T-helper 22 cell (primary cell): ENCODE data around the gene NPTX1.

ENCODE experiments used
- DNase-seq: peaks from one replicate; pipeline ENCODE4 v3.0.0-alpha.2; 2020; ENCODE audit warnings: low read depth

NPTX1 gene

GRCh38 chr17:80443916-80444643 is 32.3 kb downstream of the NPTX1 start:
- DNase-seq, result no peak

- no peak for DNase-seq
These were observed 32.9 kb downstream of the NPTX1 start for GRCh38 chr17:80443498-80443897.

- DNase-seq, result no peak
These were observed 33.6 kb downstream of the NPTX1 start for GRCh38 chr17:80442764-80443163.

- no peak for DNase-seq
These were observed 34.1 kb downstream of the NPTX1 start for GRCh38 chr17:80442323-80442659.

GRCh38 chr17:80441598-80442322 is 34.6 kb downstream of the NPTX1 start:
- DNase-seq, result no peak

GRCh38 chr17:80441133-80441578 is 35.3 kb downstream of the NPTX1 start:
- DNase-seq, result no peak

- DNase-seq, result no peak
These were observed 36.9 kb downstream of the NPTX1 start for GRCh38 chr17:80439499-80439898.

GRCh38 chr17:80438806-80439205 is 37.6 kb downstream of the NPTX1 start:
- no peak for DNase-seq

GRCh38 chr17:80437532-80437931 is 38.9 kb downstream of the NPTX1 start:
- DNase-seq, result no peak

- no peak for DNase-seq
These were observed 42.3 kb downstream of the NPTX1 start for GRCh38 chr17:80433916-80434666.

GRCh38 chr17:80432961-80433550 is 43.4 kb downstream of the NPTX1 start:
- no peak for DNase-seq

- no peak for DNase-seq
These were observed 44.0 kb downstream of the NPTX1 start for GRCh38 chr17:80432350-80432955.

- no peak for DNase-seq
These were observed 44.9 kb downstream of the NPTX1 start for GRCh38 chr17:80431246-80432195.

GRCh38 chr17:80430446-80431245 is 45.8 kb downstream of the NPTX1 start:
- no peak for DNase-seq

- DNase-seq, result no peak
These were observed 46.8 kb downstream of the NPTX1 start for GRCh38 chr17:80429356-80430275.

- no peak for DNase-seq
These were observed 47.6 kb downstream of the NPTX1 start for GRCh38 chr17:80428796-80429195.

- no peak for DNase-seq
These were observed 48.0 kb downstream of the NPTX1 start for GRCh38 chr17:80428363-80428762.

- no peak for DNase-seq
These were observed 48.8 kb downstream of the NPTX1 start for GRCh38 chr17:80427366-80428282.
